Motor neuron (in vitro differentiated cells): ENCODE results near the gene LIFR. TPM values are rescaled to one million over a fixed set of nuclear protein-coding genes. Genes with fewer than 3 reads are reported as not detected.

Experiments
- ATAC-seq, 8 experiments: fragments of 200-7000 bp; cut with Tn5 transposase; replicated peaks in 6 of 8; 2 replicates each; pipeline ENCODE4 v1.8.0; 2021; ENCODE audit warnings: mild to moderate bottlenecking in 8 of 8, moderate library complexity in 8 of 8
- H3K27ac ChIP-seq, 2 donors: fragments of 250-450 bp; sonication (Bioruptor Pico); 2 replicates each; pipeline ENCODE4 v1.9.0; 2021; ENCODE audit warnings: antibody characterized with exemption in 2 of 2, mild to moderate bottlenecking in 2 of 2, moderate library complexity in 1 of 2
- H3K4me1 ChIP-seq, 2 donors: fragments of 250-450 bp; sonication (Bioruptor Pico); replicated peaks in 1 of 2; 2 replicates each; pipeline ENCODE4 v1.6.1; 2021; ENCODE audit warnings: antibody characterized with exemption in 2 of 2, mild to moderate bottlenecking in 2 of 2, moderate library complexity in 1 of 2
- H3K4me3 ChIP-seq, 5 donors: fragments of 250-450 bp; sonication (Bioruptor Pico); 2 replicates each; pipeline ENCODE4 v1.9.0; 2021; ENCODE audit warnings: antibody characterized with exemption in 5 of 5, mild to moderate bottlenecking in 5 of 5, moderate library complexity in 4 of 5
- WGBS, 10 experiments: fragments of 450-650 bp; shearing (Covaris generic); methylation state at CpG; one replicate each; pipeline ENCODE4 v1.0.0; 2022; 5-methylcytosine and 5-hydroxymethylcytosine counted together
- in situ Hi-C, 9 experiments: fragments of 400-800 bp; cut with MboI; loops; one replicate each; pipeline ENCODE4 v1.15.0; 2021; ENCODE audit warnings: low sequenced_read_pairs in 9 of 9, low pct_unique_long_range_greater_than_20kb in 2 of 9; ENCODE audit not compliant: unreplicated experiment in 9 of 9
- total RNA-seq, 8 experiments: library from RNA; unstranded; fragments of 300-600 nt; gene quantifications; 2 replicates each; pipeline versions ENCODE4 v1.2.3 to v1.2.4, GENCODE V29; 2022

The LIFR gene
- total RNA-seq, 8 experiments from 2014 or later, result 20.6 to 631 (median 74.4) TPM

DNA sequence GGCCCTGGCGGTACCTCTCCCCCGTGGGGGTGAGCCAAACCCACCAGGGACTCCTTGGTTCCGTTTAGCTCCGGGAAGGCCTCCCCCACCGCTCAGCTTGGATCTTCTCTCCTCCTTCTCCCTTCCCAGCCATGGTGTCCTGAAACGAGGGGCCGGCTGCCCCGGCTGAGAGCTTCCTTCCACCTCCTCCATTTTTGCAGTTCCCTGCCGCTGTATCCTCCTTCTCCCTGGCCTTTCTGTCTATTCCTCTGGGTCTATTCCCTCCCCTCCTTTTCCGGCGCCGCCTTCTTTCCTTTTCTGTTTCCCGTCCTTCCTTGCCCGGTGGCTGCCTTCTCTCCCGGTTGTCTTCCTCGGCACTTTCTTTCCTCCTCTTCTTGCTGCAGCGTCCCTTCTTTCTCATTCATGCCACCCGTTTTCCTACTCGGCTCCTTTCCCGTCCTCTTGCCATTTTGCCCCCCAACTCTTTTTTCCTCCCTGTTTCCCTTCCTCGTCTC lies 110.4 kb downstream of the LIFR start:
- Histone ChIP-seq H3K4me3 (no peak overlapping the region), H3K4me1 (no peaks in the 10 kb centered on the region), H3K27ac (no peak overlapping the region)
- WGBS, 10 experiments, result 53 to 100% (median 94%) methylated on average over 3 to 18 of the region's 21 CpGs; no CpG with 5 or more reads in 1 of the 10 experiments
- in situ Hi-C loops, result loop anchor here in 8 of 9 experiments (25.0 kb wide), 2 partner anchors 216 to 366 kb away; no protein-coding TSS in a partner anchor
- ATAC-seq, result peak in 1 of 8 experiments; percentile 6

DNA sequence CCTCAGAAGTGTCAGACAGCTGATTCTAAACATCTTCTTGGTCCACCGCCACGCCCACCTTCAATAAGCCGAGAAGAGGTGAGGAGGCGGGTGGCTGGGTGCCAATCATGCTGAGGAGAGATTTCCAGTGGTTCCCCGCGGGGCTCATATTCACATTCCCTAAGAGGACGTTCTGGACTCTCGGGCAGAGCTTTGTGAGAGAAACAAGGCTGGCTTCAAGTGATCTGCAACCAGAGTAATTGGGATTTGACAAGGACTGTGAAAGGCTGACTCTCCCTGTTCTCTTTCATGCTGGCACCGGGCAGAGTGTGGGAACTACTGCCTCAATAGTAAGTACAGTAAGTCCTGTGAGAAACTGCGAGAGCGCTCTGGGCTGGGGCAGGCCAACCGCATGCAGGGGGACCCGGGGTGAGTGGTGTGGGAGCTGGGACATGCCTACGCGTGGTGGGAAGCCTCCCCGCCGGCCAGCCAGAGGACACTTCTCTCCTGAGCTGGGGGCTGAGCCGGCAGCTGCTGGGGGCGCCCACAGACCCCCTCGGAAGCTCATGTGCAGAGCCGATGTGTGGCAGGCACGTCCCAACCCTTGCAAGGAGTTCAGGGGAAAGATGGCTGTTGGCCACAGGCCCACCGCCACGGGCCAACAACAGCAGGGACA lies 110.9 kb downstream of the LIFR start:
- ATAC-seq, result peak in 1 of 8 experiments; percentile 57
- no peaks in the 10 kb centered on the region for H3K4me1 ChIP-seq
- H3K27ac ChIP-seq, result no peak overlapping the region
- no peak overlapping the region for H3K4me3 ChIP-seq
- in situ Hi-C loops, result loop anchor here in 8 of 9 experiments (25.0 kb wide), 2 partner anchors 217 to 367 kb away; no protein-coding TSS in a partner anchor
- 20 to 100% (median 84%) methylated on average over 1 to 10 of the region's 24 CpGs; no CpG with 5 or more reads in 1 of the 10 experiments for WGBS, 10 experiments

- no peak for ATAC-seq
- WGBS, 10 experiments, result 67 to 100% (median 93%) methylated on average over 1 to 4 of the region's 7 CpGs; no CpG with 5 or more reads in 1 of the 10 experiments
- in situ Hi-C loops, result loop anchor here in 8 of 9 experiments (25.0 kb wide), 2 partner anchors 219 to 369 kb away; no protein-coding TSS in a partner anchor
These were observed 113.1 kb downstream of the LIFR start for GRCh38 chr5:38443390-38443789.

GRCh38 chr5:38442247-38442573 lies 114.2 kb downstream of the LIFR start:
- no peak for ATAC-seq
- no peak overlapping the region for H3K4me3 ChIP-seq
- in situ Hi-C loops, result loop anchor here in 8 of 9 experiments (25.0 kb wide), 2 partner anchors 220 to 370 kb away; no protein-coding TSS in a partner anchor
- no peaks in the 10 kb centered on the region for H3K4me1 ChIP-seq
- 62 to 93% (median 83%) methylated on average over 2 of the region's 2 CpGs; no CpG with 5 or more reads in 1 of the 10 experiments for WGBS, 10 experiments
- H3K27ac ChIP-seq, result no peak overlapping the region

More at GRCh38 chr5:38443390-38443789, 113.1 kb downstream of the LIFR start:
- Histone ChIP-seq H3K27ac (no peak overlapping the region), H3K4me3 (no peak overlapping the region), H3K4me1 (no peaks in the 10 kb centered on the region)

DNA sequence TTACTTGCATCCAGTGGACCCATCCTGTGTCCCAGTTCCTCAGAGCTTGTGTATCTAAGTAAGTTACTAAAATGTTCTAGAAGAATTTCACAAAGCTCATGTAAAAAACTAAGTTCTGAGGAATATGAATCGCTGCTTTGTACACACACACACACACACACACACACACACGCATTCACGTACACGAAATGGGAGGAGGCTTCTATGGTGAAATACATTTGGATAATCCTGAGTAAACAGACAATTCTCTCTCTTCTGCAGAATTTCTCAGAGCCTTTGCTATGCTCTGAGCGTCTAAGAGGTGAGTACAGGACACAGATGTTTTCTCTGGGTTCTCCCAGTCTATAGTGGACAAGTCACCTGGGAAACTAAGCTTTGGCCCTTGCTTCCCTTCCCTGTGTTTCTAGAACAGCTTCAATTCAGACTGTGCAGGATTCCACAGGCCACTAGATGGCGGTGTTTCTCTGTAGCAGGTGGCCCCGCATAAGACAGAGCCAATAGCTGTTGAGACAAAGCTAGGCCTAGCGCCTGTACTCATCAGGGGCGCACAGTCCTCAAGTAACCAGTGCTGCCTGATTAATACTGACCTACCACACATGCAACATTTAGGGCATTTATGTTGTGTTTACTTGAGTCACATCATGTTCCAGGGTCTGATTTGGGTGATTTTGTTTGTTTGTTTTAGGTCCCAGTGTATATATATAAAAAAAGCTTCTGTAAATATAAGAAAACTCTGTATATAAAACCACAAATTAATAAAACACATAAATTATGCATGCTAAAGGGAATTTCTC lies 114.8 kb downstream of the LIFR start:
- WGBS, 10 experiments, result 0 to 50% (median 7%) methylated on average over 2 to 8 of the region's 9 CpGs; no CpG with 5 or more reads in 1 of the 10 experiments
- in situ Hi-C loops, result loop anchor here in 8 of 9 experiments (25.0 kb wide), 2 partner anchors 221 to 371 kb away; no protein-coding TSS in a partner anchor

GRCh38 chr5:38438757-38439156 lies 117.7 kb downstream of the LIFR start:
- 86 to 100% (median 88%) methylated on average over 1 of the region's 1 CpG; no CpG with 5 or more reads in 6 of the 10 experiments for WGBS, 10 experiments
- H3K27ac ChIP-seq, result no peak overlapping the region
- H3K4me1 ChIP-seq, result peaks cover 0 to 4% of the 10 kb centered on the region in 2 donors
- in situ Hi-C loops, result loop anchor here (10.0 to 25.0 kb wide), 3 partner anchors 224 to 376 kb away; no protein-coding TSS in a partner anchor
- H3K4me3 ChIP-seq, result no peak overlapping the region
- no peak for ATAC-seq

More for the DNA sequence above, 114.8 kb downstream of the LIFR start:
- Histone ChIP-seq H3K4me3 (no peak overlapping the region), H3K27ac (no peak overlapping the region), H3K4me1 (no peaks in the 10 kb centered on the region)
- ATAC-seq, result peak; percentile 94 to 100 (median 100)

- in situ Hi-C loops, result loop anchor here (10.0 to 25.0 kb wide), 3 partner anchors 227 to 380 kb away; no protein-coding TSS in a partner anchor
- ATAC-seq, result peak in 1 of 8 experiments; percentile 24
- WGBS, 10 experiments, result 27 to 97% (median 89%) methylated on average over 2 to 5 of the region's 7 CpGs; no CpG with 5 or more reads in 3 of the 10 experiments
These were observed 121.3 kb downstream of the LIFR start for GRCh38 chr5:38434966-38435705.

GRCh38 chr5:38433160-38433861 lies 123.1 kb downstream of the LIFR start:
- Histone ChIP-seq H3K4me1 (peaks cover 4 to 11% of the 10 kb centered on the region in 2 donors), H3K27ac (no peak overlapping the region), H3K4me3 (no peak overlapping the region)
- peak in 3 of 8 experiments; percentile 14 to 74 (median 57) for ATAC-seq
- 17 to 80% (median 49%) methylated on average over 1 to 5 of the region's 6 CpGs; no CpG with 5 or more reads in 1 of the 10 experiments for WGBS, 10 experiments
- in situ Hi-C loops, result loop anchor here (10.0 to 25.0 kb wide), 3 partner anchors 229 to 381 kb away; no protein-coding TSS in a partner anchor

More at GRCh38 chr5:38434966-38435705, 121.3 kb downstream of the LIFR start:
- Histone ChIP-seq H3K4me3 (no peak overlapping the region), H3K27ac (no peak overlapping the region), H3K4me1 (peaks cover 4 to 11% of the 10 kb centered on the region in 2 donors)

DNA sequence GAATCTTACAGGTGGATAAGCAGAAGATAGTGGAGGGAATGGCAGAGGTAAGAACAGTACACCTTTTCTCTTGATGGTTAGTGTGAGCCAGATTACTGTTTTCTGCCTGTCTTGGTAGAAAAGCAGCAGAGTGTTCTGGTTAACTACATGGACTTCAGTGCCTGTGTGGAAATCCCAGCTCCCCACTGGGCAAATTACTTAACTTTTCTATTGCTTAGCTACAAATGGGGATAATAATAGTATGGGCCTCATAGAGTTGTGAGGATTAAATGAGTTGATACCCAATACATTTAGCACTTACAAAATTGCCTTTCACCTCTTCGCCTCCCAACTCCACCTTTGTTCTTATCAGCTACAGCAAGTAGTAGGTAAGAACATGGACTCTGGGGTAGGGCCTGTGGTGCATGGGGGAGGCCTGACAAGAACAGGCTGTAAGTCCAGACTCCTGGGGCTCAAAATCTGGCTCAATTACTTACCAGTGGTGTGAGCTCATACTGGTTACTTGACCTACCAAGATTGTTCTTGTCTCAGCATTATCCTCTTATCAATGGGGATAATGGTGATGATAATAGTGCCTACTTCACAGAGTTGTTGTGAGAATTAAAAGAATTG lies 125.1 kb downstream of the LIFR start:
- ATAC-seq, result no peak
- Histone ChIP-seq H3K4me3 (no peak overlapping the region), H3K4me1 (peaks cover 4 to 11% of the 10 kb centered on the region in 2 donors), H3K27ac (no peak overlapping the region)
- WGBS, 10 experiments, result 83 to 100% (median 100%) methylated on average over 1 of the region's 1 CpG; no CpG with 5 or more reads in 3 of the 10 experiments
- in situ Hi-C loops, result loop anchor here (10.0 to 25.0 kb wide), 3 partner anchors 231 to 383 kb away; no protein-coding TSS in a partner anchor

DNA sequence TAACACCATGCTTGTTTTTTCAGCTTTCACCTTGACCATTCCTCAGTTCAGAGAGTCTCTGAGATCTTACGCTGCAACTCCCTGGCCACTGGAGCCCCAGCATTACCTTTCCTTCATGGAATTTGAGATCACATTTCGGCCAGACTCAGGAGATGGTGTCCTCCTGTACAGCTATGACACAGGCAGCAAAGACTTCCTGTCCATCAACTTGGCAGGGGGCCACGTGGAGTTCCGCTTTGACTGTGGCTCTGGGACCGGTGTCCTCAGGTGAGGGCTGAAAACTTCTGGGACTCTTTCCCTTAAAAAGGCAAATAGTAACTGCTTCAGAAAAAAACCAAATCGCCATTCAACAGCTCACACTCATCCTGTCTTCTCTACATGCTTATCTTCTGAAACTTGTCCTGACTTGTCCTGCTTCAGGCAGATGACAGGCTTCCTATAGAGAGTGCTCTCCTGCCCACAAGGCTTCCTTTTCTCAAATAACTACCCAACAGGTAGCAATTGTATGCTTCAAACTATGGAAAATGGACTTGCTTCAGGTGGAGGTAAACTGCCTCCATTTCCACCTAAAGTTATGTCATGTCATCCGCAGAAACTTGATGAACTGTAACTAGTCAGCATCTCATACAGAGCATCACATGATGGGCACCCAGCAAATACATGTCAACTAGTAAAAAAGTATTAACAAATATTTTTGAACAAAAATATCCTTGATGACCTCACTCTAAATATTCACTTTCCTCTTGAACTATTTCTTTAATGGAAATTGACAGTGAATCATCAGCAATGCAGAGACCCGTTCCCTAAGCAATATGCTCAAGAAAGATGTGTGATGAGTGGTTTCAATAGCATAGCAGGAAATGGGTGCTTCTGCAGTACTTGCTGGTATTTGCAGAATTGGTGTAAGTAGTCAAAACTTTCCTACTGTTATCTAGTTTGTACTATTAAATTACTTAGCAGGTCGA lies 129.2 kb downstream of the LIFR start:
- H3K4me1 ChIP-seq, result peaks cover 7 to 21% of the 10 kb centered on the region in 2 donors
- in situ Hi-C loops, result loop anchor here in 8 of 9 experiments (25.0 kb wide), 2 partner anchors 235 to 385 kb away; no protein-coding TSS in a partner anchor
- peak in 3 of 8 experiments; percentile 23 to 77 (median 74) for ATAC-seq
- WGBS, 10 experiments, result 44 to 100% (median 87%) methylated on average over 2 to 7 of the region's 9 CpGs; no CpG with 5 or more reads in 1 of the 10 experiments
- no peak overlapping the region for H3K4me3 ChIP-seq
- no peak overlapping the region for H3K27ac ChIP-seq
